Right cardiac atrium (tissue), 5 donors: ENCODE measurements around the gene PACRG. TPM values are rescaled to one million over a fixed set of nuclear protein-coding genes. Genes with fewer than 3 reads are reported as not detected.

ENCODE experiments used
- ATAC-seq, 2 donors: fragments of 200-7000 bp; cut with Tn5 transposase; one replicate each; pipeline versions ENCODE4 v1.8.0 to v1.9.1; 2020; ENCODE audit warnings: moderate library complexity in 2 of 2, mild to moderate bottlenecking in 1 of 2
- DNase-seq, 3 donors: peaks; one replicate each; pipeline ENCODE4 v3.0.0-alpha.2; 2020
- H3K27ac ChIP-seq: one replicate; pipeline ENCODE4 v1.5.1; 2013; ENCODE audit warnings: mild to moderate bottlenecking, low read length, control low read depth, moderate library complexity
- H3K27me3 ChIP-seq: one replicate; pipeline ENCODE4 v1.6.1; 2013; ENCODE audit not compliant: control insufficient read depth, insufficient read depth
- H3K4me1 ChIP-seq: one replicate; pipeline ENCODE4 v1.6.1; 2013; ENCODE audit warnings: low read length; ENCODE audit not compliant: control insufficient read depth, insufficient read depth
- H3K4me3 ChIP-seq: one replicate; pipeline ENCODE4 v1.5.1; 2013; ENCODE audit warnings: low read length, control low read depth
- H3K9me3 ChIP-seq: one replicate; pipeline ENCODE4 v1.6.1; 2013; ENCODE audit warnings: low read length; ENCODE audit not compliant: control insufficient read depth
- WGBS: extraction: QIAGEN DNeasy Blood & Tissue Kit; methylation state at CpG from one replicate; pipeline ENCODE4 v1.1.7; 2013; 5-methylcytosine and 5-hydroxymethylcytosine counted together
- intact Hi-C, 4 donors: fragments of 100-400 bp; cut with DNase I; formaldehyde crosslinking; loops; one replicate each; pipeline versions ENCODE4 v1.11.0 to v1.14.0; 2022 to 2023
- polyA plus RNA-seq: library from polyadenylated mRNA; stranded (reverse); fragments of 200-250 nt; gene quantifications from one replicate; pipeline ENCODE4 v1.2.3, GENCODE V29; 2013
- total RNA-seq, 4 donors: library from RNA; stranded (reverse); fragmentation: NEBNext Ultra II Directional; extraction: Animal tissue kit (Norgen Biotek cat#: 25700); gene quantifications; one replicate each; pipeline ENCODE4 v1.2.1, GENCODE V29; 2021
- donor health status: healthy with polysubstance abuse.
- donor health status: DM: no; HTN: yes; CAD: no.
- donor health status: DM: no; HTN: no; CAD: no.
- donor health status: DM: no; HTN: yes; CAD: no; lungs with severe emphysema.
- donor health status: DM: yes; HTN: yes; CAD: no.

The PACRG gene
- total and polyA plus RNA-seq, 5 donors = 3.9 to 9.4 (median 4.9) TPM

- no peak overlapping the region for H3K4me3 ChIP-seq
- no peak for ATAC-seq
- no peaks in the 10 kb centered on the region for H3K4me1 ChIP-seq
- no peak for DNase-seq
- H3K27ac ChIP-seq = no peak overlapping the region
- intact Hi-C loops = no loop called here
- 75% methylated on average over 6 of the region's 6 CpGs for WGBS
- H3K9me3 ChIP-seq = no peaks in the 10 kb centered on the region
- H3K27me3 ChIP-seq = no peaks in the 10 kb centered on the region
These were observed 280.4 kb downstream of the PACRG start for GRCh38 chr6:163008186-163008585.

DNA sequence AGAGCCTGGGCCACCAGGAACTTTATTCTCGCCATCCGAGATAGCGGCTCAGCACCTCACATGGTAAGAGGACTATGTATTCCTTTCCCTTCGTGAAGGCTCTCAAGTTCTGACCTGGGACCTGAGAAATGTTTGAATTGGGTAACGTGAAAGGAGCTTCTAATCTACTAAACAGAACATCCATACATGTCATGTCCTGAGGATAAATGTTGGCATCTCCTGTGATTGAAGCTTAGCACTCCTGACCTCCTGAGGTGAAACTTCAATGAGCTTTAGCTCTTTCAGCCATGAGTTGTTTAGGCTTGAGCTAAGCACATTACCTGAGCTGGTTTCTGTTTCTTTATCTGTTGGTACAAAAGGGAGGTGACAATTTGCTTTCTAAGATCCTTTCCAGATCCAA is 280.9 kb downstream of the PACRG start:
- Histone ChIP-seq H3K27ac (no peak overlapping the region), H3K9me3 (no peaks in the 10 kb centered on the region), H3K27me3 (no peaks in the 10 kb centered on the region), H3K4me3 (no peak overlapping the region), H3K4me1 (no peaks in the 10 kb centered on the region)
- DNase-seq (no peak), ATAC-seq (no peak)
- 80% methylated on average over 5 of the region's 5 CpGs for WGBS
- intact Hi-C loops = no loop called here

DNA sequence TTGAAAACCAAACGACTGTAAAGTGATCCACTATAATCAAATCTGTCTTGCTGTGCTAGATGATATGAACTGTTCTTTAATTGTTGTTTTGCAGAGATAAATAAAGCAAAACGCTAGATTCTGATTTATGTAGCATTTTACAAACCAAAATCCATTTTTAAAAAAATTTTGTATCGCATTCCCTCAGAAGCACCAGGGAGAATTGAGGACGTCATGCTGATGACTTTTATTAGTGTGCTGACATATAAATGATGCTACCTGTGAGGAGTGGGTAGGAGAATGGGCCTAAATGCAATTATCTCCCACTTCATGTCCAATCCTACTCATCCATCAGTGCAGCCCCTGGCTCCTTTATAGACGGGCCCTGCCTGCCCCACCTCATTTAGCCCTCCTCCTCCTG is 282.4 kb downstream of the PACRG start:
- Histone ChIP-seq H3K4me3 (no peak overlapping the region), H3K4me1 (no peaks in the 10 kb centered on the region), H3K9me3 (no peaks in the 10 kb centered on the region), H3K27ac (no peak overlapping the region), H3K27me3 (no peaks in the 10 kb centered on the region)
- 78% methylated on average over 5 of the region's 5 CpGs for WGBS
- intact Hi-C loops = no loop called here
- DNase-seq (no peak), ATAC-seq (no peak)

DNA sequence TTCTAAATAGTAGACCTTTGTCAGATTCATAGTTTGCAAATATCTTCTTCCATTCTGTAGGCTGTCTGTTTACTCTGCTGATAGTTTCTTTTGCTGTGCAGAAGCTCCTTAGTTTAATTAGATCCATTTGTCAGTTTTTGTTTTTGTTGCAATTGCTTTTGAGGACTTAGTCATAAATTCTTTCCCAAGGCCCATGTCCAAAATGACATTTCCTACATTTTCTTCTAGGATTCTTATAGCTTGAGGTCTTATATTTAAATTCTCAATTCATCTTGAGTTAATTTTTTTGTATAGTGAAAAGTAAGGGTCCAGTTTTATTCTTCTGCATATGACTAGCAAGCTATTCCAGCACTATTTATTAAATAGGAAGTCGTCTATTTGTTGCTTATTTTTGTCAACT is 287.0 kb downstream of the PACRG start:
- DNase-seq = no peak
- Histone ChIP-seq H3K27me3 (no peaks in the 10 kb centered on the region), H3K4me3 (no peak overlapping the region), H3K27ac (no peak overlapping the region), H3K4me1 (no peaks in the 10 kb centered on the region), H3K9me3 (no peaks in the 10 kb centered on the region)
- no peak for ATAC-seq
- WGBS = 78% methylated on average over 1 of the region's 1 CpG
- intact Hi-C loops = no loop called here

DNA sequence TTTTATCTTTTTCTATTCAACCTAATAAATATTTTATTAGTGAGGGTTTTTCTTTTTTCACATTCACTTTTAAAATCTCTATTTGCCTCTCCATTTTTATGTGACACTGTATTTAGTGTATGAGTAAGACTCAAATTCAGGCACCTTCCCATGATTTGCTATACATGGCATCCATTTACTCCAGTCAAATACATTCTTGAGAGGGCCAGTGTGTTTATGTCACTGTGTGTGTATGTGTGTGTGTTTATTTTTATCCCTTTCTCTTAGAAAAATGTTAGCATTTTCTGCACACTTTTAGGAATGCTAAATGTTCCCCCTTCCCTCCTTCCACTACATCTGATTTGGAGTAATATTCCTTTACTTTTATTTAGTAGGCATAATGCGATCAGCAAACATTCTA is 290.0 kb downstream of the PACRG start:
- intact Hi-C loops = no loop called here
- ATAC-seq (no peak), DNase-seq (no peak)
- Histone ChIP-seq H3K4me3 (no peak overlapping the region), H3K27ac (no peak overlapping the region), H3K9me3 (no peaks in the 10 kb centered on the region), H3K4me1 (no peaks in the 10 kb centered on the region), H3K27me3 (no peaks in the 10 kb centered on the region)
- WGBS = 100% methylated on average over 1 of the region's 1 CpG

DNA sequence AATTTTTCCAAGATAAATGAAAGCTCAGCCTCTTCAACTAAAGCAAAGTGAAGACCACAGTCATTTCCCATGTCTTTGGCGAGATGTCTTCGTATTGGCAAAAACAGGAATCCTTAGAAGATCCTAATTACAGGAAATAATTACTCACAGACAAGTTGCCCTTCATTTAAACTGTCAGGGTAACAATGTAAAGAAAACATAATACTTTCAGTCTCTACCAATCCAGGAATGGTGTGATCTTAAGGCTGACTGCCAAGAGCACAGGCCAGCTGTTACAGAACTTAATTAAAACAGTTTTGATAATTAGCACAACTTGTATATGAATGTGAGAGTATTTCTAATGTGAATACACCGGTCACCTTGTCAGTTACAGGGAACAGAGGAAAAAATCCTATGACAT is 292.2 kb downstream of the PACRG start:
- no peaks in the 10 kb centered on the region for H3K27me3 ChIP-seq
- H3K4me3 ChIP-seq = no peak overlapping the region
- H3K4me1 ChIP-seq = no peaks in the 10 kb centered on the region
- intact Hi-C loops = no loop called here
- no peak overlapping the region for H3K27ac ChIP-seq
- WGBS = 57% methylated on average over 3 of the region's 3 CpGs
- no peaks in the 10 kb centered on the region for H3K9me3 ChIP-seq
- no peak for DNase-seq
- no peak for ATAC-seq

DNA sequence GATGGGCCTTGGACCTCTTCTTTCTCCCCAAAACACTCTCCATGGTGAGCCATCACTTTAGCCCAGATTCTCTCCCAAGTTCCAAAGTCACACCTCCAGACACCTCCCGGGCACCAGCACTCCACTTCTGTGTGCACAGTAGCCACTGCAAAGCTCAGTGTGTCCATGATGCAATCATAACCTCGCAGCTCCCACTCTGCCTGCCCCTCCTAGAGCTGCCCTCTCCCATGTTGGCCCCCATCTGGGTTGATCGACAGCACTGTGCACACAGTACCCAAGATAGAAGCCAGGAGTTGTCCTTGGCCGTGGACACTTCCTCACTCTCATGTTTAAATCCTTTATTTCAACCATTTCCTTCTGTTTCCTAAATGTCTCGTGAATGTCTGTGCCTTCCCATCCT is 293.3 kb downstream of the PACRG start:
- intact Hi-C loops = no loop called here
- WGBS = 78% methylated on average over 5 of the region's 5 CpGs
- Histone ChIP-seq H3K9me3 (no peaks in the 10 kb centered on the region), H3K4me1 (no peaks in the 10 kb centered on the region), H3K4me3 (no peak overlapping the region), H3K27ac (no peak overlapping the region), H3K27me3 (no peaks in the 10 kb centered on the region)
- DNase-seq = no peak
- ATAC-seq = no peak

DNA sequence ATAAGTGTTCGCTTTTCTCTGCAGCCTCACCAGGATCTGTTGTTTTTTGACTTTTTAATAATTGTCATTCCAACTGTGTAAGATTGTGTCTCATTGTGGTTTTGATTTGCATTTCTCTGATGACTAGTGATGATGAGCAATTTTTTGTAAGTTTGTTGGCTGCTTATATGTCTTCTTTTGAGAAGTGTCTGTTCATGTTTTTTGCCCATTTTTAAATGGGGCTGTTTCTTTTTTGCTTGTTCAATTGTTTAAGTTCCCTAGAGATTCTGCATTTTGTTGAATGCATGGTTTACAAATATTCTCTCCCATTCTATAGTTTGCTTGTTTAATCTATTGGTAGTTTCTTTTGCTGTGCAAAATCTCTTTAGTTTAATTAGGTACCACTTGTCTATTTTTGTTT is 295.9 kb downstream of the PACRG start:
- intact Hi-C loops = no loop called here
- no peaks in the 10 kb centered on the region for H3K27me3 ChIP-seq
- WGBS = 94% methylated on average over 1 of the region's 1 CpG
- ATAC-seq = no peak
- no peak for DNase-seq
- no peaks in the 10 kb centered on the region for H3K4me1 ChIP-seq
- no peaks in the 10 kb centered on the region for H3K9me3 ChIP-seq
- no peak overlapping the region for H3K27ac ChIP-seq
- H3K4me3 ChIP-seq = no peak overlapping the region

DNA sequence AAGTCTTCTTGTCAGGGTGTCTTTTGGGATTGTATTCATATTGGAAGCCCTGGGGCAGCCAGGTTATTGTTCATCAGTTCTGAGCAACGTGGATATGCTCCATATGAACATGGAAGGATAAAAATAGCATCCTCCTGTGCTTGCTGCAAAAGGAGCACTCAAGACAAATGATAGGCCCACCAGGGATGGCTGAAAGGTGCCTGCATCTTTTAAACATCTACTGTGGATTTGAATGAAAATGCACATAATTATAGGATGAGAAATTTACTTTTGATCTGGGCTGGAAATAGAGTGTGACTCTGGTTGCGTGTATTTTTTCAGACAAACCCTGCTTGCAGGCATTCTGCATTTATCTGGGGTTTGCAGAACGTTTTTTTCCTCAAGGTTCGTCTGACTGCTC is 299.1 kb downstream of the PACRG start:
- H3K27me3 ChIP-seq = no peaks in the 10 kb centered on the region
- intact Hi-C loops = no loop called here
- no peaks in the 10 kb centered on the region for H3K4me1 ChIP-seq
- no peak for DNase-seq
- 59% methylated on average over 4 of the region's 4 CpGs for WGBS
- no peak overlapping the region for H3K4me3 ChIP-seq
- no peak for ATAC-seq
- no peak overlapping the region for H3K27ac ChIP-seq
- no peaks in the 10 kb centered on the region for H3K9me3 ChIP-seq

DNA sequence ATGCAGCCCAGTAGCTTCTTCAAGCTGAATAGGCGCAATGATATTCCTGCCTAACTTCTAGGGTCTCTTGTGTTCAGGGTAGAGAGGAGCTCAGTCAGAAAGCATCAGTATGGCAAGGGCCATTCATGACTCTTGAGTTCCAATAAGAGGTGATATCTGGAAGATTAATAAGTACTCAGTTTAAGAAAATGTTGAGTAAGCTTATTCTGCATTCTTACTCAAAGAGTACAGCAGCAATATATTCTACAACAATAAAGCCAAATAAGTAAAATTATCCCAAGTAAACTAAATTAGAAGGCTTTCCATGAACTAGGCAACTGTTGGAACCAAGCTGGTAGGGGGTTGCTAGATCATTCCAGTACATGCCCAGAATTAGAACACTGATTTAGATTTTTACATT is 303.2 kb downstream of the PACRG start:
- no peak for DNase-seq
- Histone ChIP-seq H3K9me3 (no peaks in the 10 kb centered on the region), H3K27me3 (no peaks in the 10 kb centered on the region), H3K27ac (no peak overlapping the region), H3K4me1 (no peaks in the 10 kb centered on the region), H3K4me3 (no peak overlapping the region)
- intact Hi-C loops = no loop called here
- WGBS = 96% methylated on average over 1 of the region's 1 CpG
- no peak for ATAC-seq

DNA sequence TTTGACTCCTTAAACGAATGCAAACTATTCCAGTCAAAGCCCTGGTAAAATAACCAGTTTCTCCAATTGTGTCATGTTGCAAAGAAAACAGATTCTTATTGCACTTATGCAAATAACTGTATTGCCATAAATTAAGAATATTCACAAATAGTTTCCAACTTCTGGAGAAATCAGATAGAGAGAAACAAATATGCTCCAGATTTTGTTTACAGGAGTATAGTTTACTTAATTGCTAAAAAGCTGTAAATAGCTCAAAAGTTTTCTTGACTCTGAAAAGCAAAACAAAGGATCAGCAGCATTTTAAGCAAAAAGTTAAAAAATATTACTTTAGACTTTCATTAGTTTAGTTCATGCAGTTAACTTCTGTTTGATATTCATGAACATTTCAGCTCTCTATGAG is 304.2 kb downstream of the PACRG start:
- no peak overlapping the region for H3K4me3 ChIP-seq
- ATAC-seq (no peak), DNase-seq (no peak)
- H3K4me1 ChIP-seq = no peaks in the 10 kb centered on the region
- WGBS = 75% methylated on average over 1 of the region's 1 CpG
- no peak overlapping the region for H3K27ac ChIP-seq
- H3K9me3 ChIP-seq = no peaks in the 10 kb centered on the region
- no peaks in the 10 kb centered on the region for H3K27me3 ChIP-seq
- intact Hi-C loops = no loop called here

GRCh38 chr6:163036160-163036645 is 308.4 kb downstream of the PACRG start:
- no peaks in the 10 kb centered on the region for H3K9me3 ChIP-seq
- no peaks in the 10 kb centered on the region for H3K27me3 ChIP-seq
- H3K4me1 ChIP-seq = no peaks in the 10 kb centered on the region
- H3K4me3 ChIP-seq = no peak overlapping the region
- intact Hi-C loops = no loop called here
- H3K27ac ChIP-seq = no peak overlapping the region
- WGBS = 88% methylated on average over 3 of the region's 3 CpGs
- DNase-seq (no peak), ATAC-seq (no peak)
